ENCODE measurements around the gene SPTBN2.
"Not testable (repeated sequence)": the region's sequence is repeated elsewhere in the genome, so short reads cannot be mapped to it uniquely, and the experiment has no call there.

SPTBN2 gene

GRCh38 chr11:66724167-66724566 is 4.8 kb downstream of the SPTBN2 start:
- DNase-seq (ENCODE audit: low read depth): not testable (repeated sequence)

- DNase-seq (ENCODE audit: low read depth): no peak
Measured at GRCh38 chr11:66723693-66724092, 5.3 kb downstream of the SPTBN2 start.

- DNase-seq (ENCODE audit: low read depth): no peak
Measured at GRCh38 chr11:66722745-66723651, 6.0 kb downstream of the SPTBN2 start.

DNA sequence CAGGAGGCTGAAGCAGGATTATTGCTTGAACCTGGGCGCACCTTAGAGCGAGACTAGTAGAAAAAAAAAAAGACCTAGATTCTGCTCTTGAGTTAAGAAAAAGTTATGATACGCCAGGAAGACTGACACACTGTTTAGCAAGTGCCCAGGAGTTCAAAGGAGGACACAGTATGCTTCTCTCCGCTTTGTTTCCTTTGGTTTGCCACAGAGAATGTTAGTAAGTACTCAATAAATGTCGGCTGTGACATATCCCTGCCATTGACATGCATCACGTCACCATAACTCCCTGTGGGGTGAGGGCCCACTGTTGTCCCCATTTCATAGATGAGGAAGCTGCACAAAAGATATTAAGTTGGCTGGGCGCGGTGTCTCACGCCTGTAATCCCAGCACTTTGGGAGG is 7.1 kb downstream of the SPTBN2 start:
- no peak for DNase-seq (ENCODE audit: low read depth)

DNA sequence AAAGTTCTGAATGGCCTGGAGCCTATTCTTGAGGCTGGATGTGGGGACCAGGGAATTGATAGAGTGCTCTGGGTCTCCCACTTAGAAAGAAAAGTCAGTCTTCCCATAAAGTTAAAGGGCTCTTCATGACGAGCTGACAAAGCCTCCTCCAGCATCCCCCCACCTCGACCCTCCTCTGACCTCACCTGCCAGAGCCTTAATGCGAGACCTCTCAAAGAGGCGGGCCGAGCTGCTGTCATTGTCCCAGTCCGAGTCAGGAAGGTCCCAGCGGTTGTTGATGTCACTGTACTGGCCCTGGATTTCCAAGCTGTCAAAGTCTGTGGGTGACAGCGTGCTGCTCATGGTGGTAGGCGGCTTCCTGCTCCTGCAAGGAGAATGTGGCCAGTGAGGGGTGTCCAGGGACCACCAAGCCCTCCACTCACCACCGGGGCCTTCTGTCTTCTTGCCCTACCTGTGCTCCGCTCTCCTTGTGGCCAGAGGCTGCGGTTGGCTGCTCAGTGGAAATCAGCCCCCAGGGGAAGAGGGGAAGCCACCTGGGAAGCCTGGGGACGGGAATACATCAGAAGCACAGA is 8.0 kb downstream of the SPTBN2 start:
- DNase-seq (ENCODE audit: low read depth): no peak

GRCh38 chr11:66720223-66720898 is 8.7 kb downstream of the SPTBN2 start:
- DNase-seq (ENCODE audit: low read depth): peak; percentile 57

- DNase-seq (ENCODE audit: low read depth): no peak
Measured at GRCh38 chr11:66719111-66719872, 9.7 kb downstream of the SPTBN2 start.

- no peak for DNase-seq (ENCODE audit: low read depth)
Measured at GRCh38 chr11:66718320-66718971, 10.6 kb downstream of the SPTBN2 start.

DNA sequence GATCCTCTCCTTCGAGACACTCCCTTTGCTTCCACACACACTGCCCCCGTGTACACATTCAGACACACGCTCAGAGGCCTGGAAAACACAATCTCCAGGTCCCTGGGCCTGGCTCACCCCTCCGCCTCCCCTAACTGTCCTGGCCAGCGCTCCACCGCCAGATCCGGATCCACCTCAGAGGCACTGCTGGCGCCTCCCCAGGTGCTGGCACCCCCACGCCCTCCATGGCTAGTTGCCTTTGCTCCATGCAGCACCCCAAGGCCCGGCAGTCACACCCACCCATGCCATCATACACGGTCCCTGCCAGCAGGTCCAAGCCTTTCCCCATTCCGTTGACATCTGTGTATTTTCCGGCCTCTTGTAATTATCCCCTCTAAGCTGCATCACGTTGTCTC is 11.1 kb downstream of the SPTBN2 start:
- no peak for DNase-seq (ENCODE audit: low read depth)

- DNase-seq (ENCODE audit: low read depth): no peak
Measured at GRCh38 chr11:66716996-66717395, 12.0 kb downstream of the SPTBN2 start.

DNA sequence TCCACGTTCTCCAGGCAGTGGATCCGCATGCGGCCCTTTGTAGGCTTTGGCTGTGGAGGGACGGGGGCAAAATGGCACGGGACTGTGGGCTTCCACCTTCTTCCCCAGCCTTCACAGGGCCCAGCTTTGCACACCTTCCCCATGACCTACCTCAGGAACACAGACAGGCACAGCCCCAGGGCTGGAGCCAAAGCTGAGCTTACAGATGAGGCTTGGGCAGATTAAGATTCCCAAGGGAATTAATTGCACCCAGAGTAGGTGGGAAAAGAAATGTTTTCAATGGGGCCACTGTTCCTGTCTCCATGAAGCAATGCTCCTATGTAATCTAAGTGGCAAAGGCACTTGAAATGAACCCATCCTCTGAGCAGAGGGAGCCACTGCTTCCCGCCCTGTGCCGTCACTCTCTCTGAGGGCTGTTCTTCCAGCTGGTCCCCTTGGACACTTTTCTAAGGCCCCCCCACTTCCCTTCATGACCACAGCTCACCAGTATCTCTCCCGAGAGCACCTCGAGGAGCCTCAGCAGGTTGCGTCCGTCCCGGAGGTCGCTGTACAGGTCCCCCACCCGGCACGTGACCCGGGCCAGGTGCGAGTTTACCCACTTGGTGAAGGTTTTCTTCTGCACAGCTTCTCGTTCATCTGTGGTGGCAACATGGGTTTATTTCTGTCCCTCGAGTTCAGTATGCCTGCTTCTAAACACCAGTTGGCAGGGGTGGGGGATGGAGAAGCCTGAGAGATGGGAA is 13.5 kb downstream of the SPTBN2 start:
- DNase-seq (ENCODE audit: low read depth): no peak

- no peak for DNase-seq (ENCODE audit: low read depth)
Measured at GRCh38 chr11:66713746-66714480, 15.1 kb downstream of the SPTBN2 start.

DNA sequence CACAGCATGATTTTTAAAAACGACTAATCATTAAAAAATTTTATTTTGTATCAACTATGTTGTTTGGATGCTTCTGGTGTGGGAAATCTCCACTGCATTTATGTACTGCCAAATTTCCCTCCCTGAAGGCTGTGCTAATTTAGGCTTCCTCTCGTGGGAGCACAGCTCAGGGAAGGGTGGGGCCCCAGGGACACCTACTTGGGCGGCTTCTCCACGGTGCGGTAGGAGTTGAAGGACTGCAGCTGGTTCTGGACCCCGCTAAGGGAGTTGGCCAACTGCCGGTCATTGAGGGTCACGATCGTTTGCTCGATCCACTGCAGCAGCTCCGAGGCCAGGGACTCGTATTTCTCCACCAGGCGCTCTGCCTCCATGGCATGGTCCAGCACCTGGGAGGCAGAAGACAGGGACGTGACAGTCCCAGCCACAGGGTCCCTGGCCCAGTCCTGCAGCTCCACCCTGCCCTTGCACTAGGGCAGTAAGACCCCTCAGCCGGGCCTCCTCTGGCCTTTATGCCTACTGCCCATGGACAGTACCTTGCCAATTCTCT is 18.6 kb downstream of the SPTBN2 start:
- DNase-seq (ENCODE audit: low read depth): no peak

GRCh38 chr11:66708701-66709100 is 20.3 kb downstream of the SPTBN2 start:
- DNase-seq (ENCODE audit: low read depth): no peak

- no peak for DNase-seq (ENCODE audit: low read depth)
Measured at GRCh38 chr11:66708094-66708493, 20.9 kb downstream of the SPTBN2 start.

DNA sequence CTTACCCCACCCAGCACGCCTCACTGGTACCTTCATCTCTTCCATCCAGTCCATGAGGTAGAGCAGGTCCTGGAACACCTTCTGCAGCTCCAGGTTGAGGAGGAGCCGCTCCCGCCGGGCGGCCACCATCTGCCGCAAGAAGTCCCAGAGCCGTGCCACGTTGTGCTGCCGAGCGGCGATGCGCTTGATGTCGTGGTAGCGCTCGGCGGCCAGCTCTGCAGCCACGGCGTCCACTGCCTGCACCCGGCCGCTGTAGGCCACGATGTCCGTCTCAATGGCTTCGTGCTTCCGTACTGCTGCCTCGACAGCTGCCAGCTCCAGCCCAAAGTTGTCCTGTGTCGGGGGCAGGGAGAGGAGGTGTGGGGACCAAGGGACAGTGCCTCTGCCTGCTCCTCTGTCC is 21.5 kb downstream of the SPTBN2 start:
- DNase-seq (ENCODE audit: low read depth): no peak

GRCh38 chr11:66706989-66707388 is 22.0 kb downstream of the SPTBN2 start:
- no peak for DNase-seq (ENCODE audit: low read depth)

GRCh38 chr11:66705587-66706335 is 23.3 kb downstream of the SPTBN2 start:
- DNase-seq (ENCODE audit: low read depth): no peak

- DNase-seq (ENCODE audit: low read depth): no peak
Measured at GRCh38 chr11:66704659-66705360, 24.2 kb downstream of the SPTBN2 start.

All from HS-27A (cell line).